ENCODE results near the gene CELF4.
A peak's percentile ranks its signal among the peaks of the same experiment; 100 is the strongest.

Gene CELF4

DNA sequence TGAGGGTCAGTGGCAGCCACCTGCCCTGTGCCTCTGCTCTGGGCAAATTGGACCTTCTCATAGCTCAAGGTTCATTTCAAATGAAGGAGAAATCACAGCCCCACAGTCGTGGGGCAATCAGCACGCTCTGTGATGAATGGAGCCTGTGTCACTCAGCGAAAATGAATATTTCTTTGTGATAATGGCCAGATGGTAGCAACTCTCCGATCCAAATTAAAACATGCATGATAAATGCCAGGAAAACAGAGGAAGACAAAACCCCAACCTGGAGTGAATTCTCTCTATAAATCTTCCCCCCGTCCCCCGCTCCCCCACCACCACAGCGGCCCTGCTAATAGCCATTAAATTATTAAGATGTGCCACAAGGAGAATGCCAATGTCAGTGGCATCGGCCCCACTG, 258.4 kb downstream of the CELF4 start:
- no peak for DNase-seq

DNA sequence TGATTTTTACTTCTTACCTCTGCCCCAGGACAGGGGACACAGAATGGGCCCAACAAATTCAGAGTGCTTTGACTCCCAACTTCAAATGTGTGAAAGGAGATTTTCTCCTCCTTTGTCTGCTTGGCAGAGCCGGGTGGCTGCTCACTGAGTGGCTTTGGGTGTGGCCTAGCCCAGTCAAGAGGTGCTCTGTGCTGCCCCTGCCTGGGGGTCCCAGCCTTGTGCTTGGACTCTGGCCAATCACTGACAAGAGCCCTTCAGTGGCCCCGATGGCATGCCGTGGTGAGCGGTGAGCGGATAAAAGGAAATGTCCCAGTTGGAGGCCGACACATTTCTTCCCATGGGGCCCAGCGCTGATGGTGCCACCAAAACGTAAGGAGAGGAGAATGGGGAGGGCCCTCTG, 259.2 kb downstream of the CELF4 start:
- no peak for DNase-seq

DNA sequence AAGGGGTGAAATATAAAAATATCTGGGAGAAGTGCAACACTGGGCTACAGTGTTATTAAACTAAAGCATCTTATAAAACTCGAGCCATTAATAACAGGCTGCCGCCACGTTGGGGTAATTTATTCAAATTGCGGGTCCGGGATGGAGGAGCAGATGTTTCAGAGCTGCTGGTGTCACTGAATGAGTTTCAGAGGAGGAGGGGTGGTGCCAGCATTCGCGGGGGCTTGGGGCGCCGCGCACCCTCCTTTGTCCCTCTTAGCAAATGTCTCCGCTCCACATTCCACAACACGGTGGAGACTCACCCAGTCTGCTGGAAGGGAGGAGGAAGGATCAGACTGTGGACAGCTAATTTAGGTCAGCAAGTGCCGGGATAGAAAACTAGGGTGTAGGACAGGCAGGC, 260.5 kb downstream of the CELF4 start:
- no peak for DNase-seq

- no peak for DNase-seq
These were observed 261.5 kb downstream of the CELF4 start for GRCh38 chr18:37304012-37304680.

DNA sequence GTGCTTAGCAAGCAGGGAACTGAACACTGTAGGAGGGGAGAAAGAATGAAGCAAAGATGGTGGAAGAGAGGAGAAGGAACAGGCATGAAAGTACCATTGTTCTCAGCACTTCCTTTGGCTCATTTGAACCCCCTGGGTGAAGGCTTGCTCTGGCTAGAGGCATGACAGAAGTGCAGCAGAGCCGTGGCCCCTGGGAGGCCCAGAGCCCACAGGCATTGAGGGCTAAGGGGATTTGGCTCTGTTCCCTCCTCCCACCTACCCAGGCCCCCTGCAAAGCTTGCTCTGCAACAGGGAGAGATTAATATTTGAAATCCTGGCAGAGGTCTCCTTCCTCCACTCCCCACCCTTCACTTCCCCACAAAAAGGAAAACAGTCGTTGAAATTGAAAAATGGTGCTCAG, 262.6 kb downstream of the CELF4 start:
- DNase-seq = peak; percentile 75

- no peak for DNase-seq
These were observed 263.1 kb downstream of the CELF4 start for GRCh38 chr18:37302519-37302918.

- peak; percentile 16 for DNase-seq
These were observed 265.9 kb downstream of the CELF4 start for GRCh38 chr18:37299471-37300304.

DNA sequence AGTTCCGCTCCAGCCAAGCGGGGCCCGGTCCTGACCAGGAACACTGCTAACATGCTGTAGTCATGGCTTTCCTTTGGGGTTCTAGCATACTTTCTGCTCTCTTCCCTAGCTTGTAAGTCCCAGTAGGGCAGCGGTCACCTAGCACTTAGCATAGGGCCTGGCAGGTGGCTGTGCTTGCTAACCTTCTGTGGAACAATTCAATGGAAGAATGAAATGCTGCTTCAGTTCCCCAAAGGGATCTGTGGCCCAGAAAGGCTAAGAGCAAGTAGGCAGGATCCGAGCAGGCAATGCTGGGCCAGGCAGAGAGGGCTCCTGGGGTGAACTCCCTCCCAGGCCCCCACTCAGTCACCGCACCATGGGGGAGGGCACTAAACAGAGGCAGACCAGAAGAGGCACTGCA, 266.8 kb downstream of the CELF4 start:
- no peak for DNase-seq

DNA sequence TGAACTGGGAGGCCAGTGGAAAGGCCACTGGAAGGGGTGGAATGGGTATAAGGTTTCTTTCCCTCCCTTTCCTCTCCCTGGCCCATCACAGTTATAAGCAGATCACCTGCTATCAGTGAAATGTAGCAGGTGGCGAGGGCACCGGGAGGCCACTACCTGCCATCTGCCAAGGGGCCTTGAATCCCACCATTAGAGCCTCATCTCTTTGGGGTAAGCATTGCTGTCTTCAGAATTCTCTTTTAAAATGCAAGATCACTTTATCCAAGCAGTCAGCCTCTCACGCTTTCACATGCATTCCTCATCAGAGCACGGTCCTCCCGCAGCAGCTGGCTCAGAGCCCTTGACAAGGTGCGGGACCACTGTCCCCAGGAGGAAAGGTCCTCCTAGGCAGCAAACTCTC, 268.5 kb downstream of the CELF4 start:
- no peak for DNase-seq

DNA sequence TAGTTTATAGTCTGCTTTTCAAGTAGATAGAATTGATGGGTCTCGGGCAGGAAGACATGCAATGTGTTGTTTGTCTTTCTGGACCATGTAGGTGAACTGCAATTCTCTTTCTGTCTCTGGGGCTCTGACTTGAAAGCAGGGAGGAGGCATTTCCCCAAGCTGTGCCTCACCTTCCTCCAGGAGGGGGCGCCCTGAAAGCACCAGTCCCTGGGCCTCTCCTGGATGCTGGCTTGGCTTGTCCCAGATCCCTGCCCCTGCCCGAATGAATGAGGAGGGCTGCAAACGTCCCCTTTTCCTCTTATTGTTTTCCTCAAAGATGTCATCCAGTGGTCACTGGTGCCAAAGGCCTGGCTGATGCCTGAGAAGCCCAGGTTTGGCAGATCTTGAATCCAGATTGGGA, 270.6 kb downstream of the CELF4 start:
- DNase-seq = peak; percentile 58

DNA sequence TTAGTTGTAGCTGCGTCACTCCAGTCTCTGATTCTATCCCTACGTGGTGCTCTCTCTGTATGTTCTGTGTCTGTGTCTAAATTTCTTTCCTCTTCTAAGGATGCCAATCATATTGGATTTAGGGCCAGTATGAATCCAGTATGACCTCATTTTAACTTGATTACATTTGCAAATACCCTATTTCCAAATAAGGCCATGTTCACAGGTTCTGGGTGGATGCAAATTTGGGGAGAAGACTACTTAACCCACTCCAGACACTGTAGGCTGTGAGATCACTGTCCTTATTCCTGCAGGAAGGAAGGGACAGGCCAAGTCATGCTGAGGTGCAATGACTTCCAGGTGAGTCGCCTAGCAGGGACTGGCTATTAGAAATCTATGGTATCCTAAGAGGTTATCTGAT, 272.2 kb downstream of the CELF4 start:
- DNase-seq = no peak

GRCh38 chr18:37289423-37289822, 276.2 kb downstream of the CELF4 start:
- DNase-seq = no peak

DNA sequence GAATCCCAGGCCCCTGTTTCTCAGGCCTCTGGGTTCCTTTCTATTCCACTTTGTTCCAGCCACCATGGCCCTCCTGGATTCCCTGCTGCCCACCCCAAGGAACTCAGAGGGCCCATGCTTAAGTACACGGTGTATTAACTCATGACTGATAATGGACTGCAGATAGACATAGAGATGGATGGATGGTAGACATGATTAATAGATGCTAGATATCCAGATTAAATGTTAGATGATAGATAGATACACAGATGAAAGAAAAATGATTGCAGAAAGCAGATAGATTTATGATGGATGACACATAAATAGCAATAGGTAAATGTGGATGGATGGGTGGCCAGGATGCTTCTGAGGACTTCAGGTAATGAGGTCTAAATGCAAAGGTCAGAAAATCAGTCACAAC, 278.0 kb downstream of the CELF4 start:
- no peak for DNase-seq

DNA sequence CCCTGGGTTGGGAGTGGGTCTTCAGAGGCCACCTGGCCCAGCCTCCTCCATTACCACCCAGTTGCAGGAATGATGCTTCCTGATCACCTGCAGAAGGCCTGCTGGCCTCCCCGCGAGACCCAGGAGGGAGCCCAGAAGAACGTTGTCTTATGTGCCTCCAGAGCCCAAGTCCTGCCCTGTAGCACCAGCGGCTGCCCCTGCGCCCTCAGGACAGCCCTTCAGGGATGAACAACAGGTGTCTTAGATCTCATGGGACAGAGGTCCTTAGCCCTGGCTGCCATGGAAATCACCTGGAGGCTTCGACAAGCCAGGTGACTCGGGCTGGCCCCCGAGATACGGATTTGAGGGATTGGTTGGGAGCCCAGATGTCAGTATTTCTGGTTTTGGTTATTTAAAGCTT, 278.8 kb downstream of the CELF4 start:
- no peak for DNase-seq

DNA sequence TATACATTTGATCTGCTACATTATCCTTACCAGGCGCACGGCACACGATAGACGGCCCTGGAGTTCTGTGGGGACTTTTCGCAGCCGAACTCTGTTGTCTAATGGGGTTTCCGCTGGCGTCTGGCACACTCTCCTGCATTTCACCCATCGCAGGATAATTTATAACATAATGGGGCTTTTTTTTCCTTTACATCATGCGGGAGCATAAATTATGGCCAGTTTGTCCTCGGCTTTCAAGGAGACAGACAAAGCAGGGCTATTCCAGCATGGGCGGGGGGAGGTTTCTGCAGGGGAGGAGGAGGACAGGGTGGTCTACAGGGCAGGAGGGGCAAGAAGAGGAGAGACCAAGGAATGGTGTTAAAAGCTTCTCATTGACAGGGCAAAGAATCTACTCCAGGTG, 279.8 kb downstream of the CELF4 start:
- DNase-seq = no peak

DNA sequence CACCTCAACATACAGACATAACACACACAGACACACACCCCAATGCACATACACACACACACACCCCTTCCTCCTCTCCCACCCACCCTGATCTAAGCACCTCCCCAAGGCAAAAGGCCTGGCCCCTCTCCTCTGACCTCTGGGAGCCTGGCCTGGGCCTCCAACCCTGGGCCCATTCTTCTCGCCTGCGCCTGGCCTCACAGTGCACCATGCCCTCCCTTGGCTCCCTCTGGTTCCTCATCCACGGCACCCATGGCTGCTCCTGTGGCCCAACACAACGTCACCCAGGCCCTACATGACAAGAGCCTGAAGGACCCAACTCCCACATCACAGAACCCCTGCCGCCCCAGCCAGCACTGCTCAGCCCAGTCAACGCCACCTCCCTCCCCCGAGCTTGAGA, 281.3 kb downstream of the CELF4 start:
- no peak for DNase-seq

DNA sequence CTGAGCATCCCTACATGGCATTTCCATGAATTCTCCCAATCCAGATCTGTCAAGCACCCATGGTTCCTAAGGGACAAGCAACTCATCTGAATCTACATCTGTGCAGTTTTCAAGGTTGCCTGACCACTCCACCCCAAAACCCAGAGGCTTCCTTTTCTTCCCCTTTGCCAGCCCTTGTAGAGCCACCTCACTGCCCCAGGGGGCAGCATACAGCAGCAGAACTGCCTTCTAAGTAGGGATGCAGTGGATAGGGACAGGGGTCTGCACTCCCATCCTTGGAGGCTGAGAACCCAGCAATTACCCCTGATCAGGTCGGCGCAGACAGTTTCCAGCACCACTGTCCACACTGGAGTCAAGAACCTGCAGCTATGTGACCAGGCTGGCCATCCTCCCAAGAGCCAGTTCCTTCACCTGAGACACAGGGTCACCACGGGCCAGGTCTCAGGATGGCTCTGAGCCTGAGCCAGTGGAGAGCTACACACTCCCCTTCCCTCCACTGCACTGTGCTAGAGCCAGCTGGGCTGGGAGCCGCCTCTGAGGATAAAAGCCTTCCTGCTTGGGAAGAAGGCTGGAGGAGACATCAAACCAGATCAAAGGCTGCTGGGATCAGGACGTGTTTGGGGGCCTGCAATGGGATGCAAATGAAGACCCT, 283.1 kb downstream of the CELF4 start:
- peak; percentile 36 for DNase-seq

DNA sequence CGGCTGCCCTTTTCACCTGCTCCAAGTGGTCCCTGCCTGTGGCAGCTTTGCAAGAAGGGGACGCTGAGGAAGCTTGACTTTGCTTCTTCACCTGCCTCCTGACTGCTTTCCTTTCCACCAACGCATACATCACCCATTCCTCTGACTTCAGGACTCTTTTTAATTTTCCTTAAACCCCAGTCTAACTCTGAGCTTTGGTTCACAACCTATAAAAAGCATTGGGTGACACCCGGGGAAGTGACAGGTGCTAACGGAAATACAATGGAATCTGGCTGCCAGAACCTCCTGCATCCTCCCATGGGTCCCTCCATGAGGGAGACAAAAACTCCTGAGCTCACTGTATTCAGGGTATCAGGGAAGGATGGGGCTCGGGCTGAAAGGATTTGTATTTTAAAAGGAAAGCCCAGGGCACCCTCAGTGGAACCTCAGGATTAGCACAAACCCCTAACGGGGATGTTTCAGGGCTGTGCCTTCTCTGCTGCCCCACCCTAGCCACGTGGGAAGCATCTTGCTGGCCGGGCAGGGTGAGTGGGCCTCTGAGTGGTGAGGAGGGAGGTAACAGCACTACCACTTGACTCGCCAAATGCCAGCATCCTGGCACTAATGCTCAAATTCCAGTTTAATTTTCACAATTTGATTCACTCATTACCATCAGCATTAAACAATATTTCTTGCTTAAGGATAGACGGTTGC, 284.8 kb downstream of the CELF4 start:
- DNase-seq = no peak

- DNase-seq = no peak
These were observed 287.8 kb downstream of the CELF4 start for GRCh38 chr18:37277804-37278203.

DNA sequence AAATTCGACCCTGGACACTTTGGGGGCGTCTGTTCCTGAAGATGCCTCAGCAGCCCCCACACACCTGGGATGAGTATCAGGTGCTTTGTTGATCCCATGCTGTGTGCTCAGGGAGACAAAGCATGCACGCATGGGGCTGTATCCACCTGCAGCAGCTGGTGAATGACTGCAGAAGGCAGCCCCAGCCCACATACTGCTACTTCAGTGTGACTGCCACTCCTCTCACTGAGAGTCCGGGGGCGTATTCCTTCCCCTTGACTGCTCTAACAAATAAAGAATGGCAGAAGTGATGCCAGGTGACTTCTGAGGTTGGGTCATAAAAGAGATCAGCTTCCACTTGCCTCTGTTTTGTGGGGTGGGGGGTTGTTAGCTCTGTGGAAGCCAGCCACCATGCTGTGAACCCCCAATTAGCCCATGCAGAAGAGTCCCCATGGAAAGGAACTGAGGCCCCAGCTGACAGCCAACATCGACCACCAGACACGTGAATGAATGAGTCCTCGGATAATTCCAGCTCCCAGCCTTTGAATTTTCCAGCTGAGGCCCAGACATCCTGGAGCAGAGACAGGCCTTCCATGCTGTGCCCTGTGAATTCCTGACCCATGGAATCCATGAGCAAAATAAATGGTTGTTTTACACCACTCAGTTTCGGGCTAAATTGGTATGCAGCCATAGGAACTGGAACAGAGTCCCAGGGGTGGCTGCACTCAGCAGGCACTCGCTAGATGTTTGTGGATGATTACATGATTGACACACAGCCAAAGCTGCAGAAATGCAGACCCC, 289.3 kb downstream of the CELF4 start:
- DNase-seq = no peak

DNA sequence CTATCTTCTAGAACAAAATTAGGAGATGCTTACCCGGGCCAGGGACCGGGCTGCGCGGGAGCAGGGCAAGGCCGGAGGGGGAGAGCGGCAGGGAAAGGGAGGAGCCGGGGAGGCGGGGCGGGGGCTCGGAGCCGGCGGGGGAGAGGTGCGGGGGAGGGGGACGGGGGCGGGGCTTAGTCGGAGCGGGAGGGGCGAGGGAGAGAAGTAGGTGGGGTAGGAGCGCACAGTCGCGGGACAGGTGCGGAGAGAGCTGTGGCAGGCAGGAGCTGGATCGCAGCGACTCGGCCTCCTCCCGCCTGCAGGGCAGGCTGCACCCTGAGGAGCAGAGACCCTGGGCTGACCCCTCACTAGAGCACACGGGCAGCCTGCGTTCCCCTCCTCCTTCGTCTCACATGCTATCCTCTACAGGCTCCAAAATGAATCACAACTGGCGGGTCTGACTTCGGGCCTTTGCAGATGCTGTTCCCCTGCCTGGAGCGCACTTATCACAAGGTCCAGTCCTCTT, 290.3 kb downstream of the CELF4 start:
- no peak for DNase-seq
